Karpas-422 (cell line): Measurements from ENCODE around the gene TTC24. TPM values are rescaled to one million over a fixed set of nuclear protein-coding genes. Genes with fewer than 3 reads are reported as not detected.
"Not testable (repeated sequence)": the region's sequence is repeated elsewhere in the genome, so short reads cannot be mapped to it uniquely, and the experiment has no call there.

Experiments used
- DNase-seq: peaks from one replicate; pipeline ENCODE4 v3.0.0-alpha.2; 2015
- H2AFZ ChIP-seq: fragments of 200-600 bp; sonication (generic); 2 replicates; pipeline ENCODE4 v1.6.1; 2014; ENCODE audit warnings: antibody characterized with exemption, low read length, mixed read lengths
- H3K27ac ChIP-seq: fragments of 200-600 bp; sonication (generic); 2 replicates; pipeline ENCODE4 v1.5.1; 2014; ENCODE audit warnings: mild to moderate bottlenecking, low read length, moderate library complexity
- H3K27me3 ChIP-seq: fragments of 200-600 bp; sonication (generic); 2 replicates; pipeline ENCODE4 v1.6.1; 2014; ENCODE audit warnings: low read length, mixed read lengths
- H3K36me3 ChIP-seq: fragments of 200-600 bp; sonication (generic); 2 replicates; pipeline ENCODE4 v1.6.1; 2014; ENCODE audit warnings: low read length, mixed read lengths; ENCODE audit not compliant: insufficient read depth
- H3K4me1 ChIP-seq: fragments of 200-600 bp; sonication (generic); 2 replicates; pipeline ENCODE4 v1.6.1; 2014; ENCODE audit warnings: mild to moderate bottlenecking, low read length, mixed read lengths
- H3K4me2 ChIP-seq: fragments of 200-600 bp; sonication (generic); 2 replicates; pipeline ENCODE4 v1.6.1; 2014; ENCODE audit warnings: low read length, low read depth, mild to moderate bottlenecking; ENCODE audit not compliant: poor library complexity, severe bottlenecking
- H3K4me3 ChIP-seq: fragments of 200-600 bp; sonication (generic); 2 replicates; pipeline ENCODE4 v1.5.1; 2014; ENCODE audit warnings: mild to moderate bottlenecking, antibody characterized with exemption, low read length, mixed read lengths
- H3K79me2 ChIP-seq: fragments of 200-600 bp; sonication (generic); 2 replicates; pipeline ENCODE4 v1.6.1; 2014; ENCODE audit warnings: mild to moderate bottlenecking, low read length, mixed read lengths
- H3K9ac ChIP-seq: fragments of 200-600 bp; sonication (generic); 2 replicates; pipeline ENCODE4 v1.6.0; 2014; ENCODE audit warnings: low read length
- H3K9me2 ChIP-seq: fragments of 200-600 bp; sonication (generic), shearing (Covaris generic); replicated peaks from 2 replicates; pipeline ENCODE4 v1.6.0; 2014; ENCODE audit warnings: mild to moderate bottlenecking, low read length, moderate library complexity; ENCODE audit not compliant: insufficient read depth
- H3K9me3 ChIP-seq: fragments of 300-700, 200-600 bp; sonication (generic); 2 replicates; pipeline ENCODE4 v1.6.1; 2014; ENCODE audit warnings: low read length, mixed read lengths
- H4K20me1 ChIP-seq: fragments of 200-600 bp; sonication (generic); 2 replicates; pipeline ENCODE4 v1.6.1; 2014; ENCODE audit warnings: mild to moderate bottlenecking, antibody characterized with exemption, low read length, low read depth; ENCODE audit not compliant: insufficient read depth
- total RNA-seq: library from RNA; depleted of rRNA; stranded (reverse); fragments of >200 nt; shearing (Covaris generic); gene quantifications from 2 replicates; pipeline ENCODE4 v1.2.3, GENCODE V29; 2014; ENCODE audit warnings: low replicate concordance

The TTC24 gene
- total RNA-seq, 1 experiment from 2014 or later = 2.9 TPM

GRCh38 chr1:156624814-156625435 is 45.4 kb downstream of the TTC24 start:
- H3K27me3 ChIP-seq = no peaks in the 10 kb centered on the region
- no peak overlapping the region for H2AFZ ChIP-seq
- H3K9ac ChIP-seq = no peak overlapping the region
- no peaks in the 10 kb centered on the region for H3K79me2 ChIP-seq
- no peaks in the 10 kb centered on the region for H3K9me3 ChIP-seq
- H3K36me3 ChIP-seq = no peaks in the 10 kb centered on the region
- peaks cover 4% of the 10 kb centered on the region for H3K4me1 ChIP-seq
- no peaks in the 10 kb centered on the region for H4K20me1 ChIP-seq
- no peak for DNase-seq
- H3K4me2 ChIP-seq = no peak overlapping the region
- H3K27ac ChIP-seq = no peak overlapping the region
- no peak overlapping the region for H3K4me3 ChIP-seq
- H3K9me2 ChIP-seq = no peaks in the 10 kb centered on the region

- H3K36me3 ChIP-seq = no peaks in the 10 kb centered on the region
- H3K27ac ChIP-seq = no peak overlapping the region
- no peak overlapping the region for H3K4me3 ChIP-seq
- DNase-seq = peak; percentile 80
- no peak overlapping the region for H3K9ac ChIP-seq
- H4K20me1 ChIP-seq = no peaks in the 10 kb centered on the region
- no peak overlapping the region for H2AFZ ChIP-seq
- H3K4me1 ChIP-seq = no peaks in the 10 kb centered on the region
- no peaks in the 10 kb centered on the region for H3K9me3 ChIP-seq
- no peaks in the 10 kb centered on the region for H3K27me3 ChIP-seq
- no peaks in the 10 kb centered on the region for H3K9me2 ChIP-seq
- H3K79me2 ChIP-seq = no peaks in the 10 kb centered on the region
- H3K4me2 ChIP-seq = no peak overlapping the region
These were observed 46.0 kb downstream of the TTC24 start for GRCh38 chr1:156625436-156626078.

GRCh38 chr1:156626079-156626438 is 46.5 kb downstream of the TTC24 start:
- DNase-seq = no peak
- H3K27ac ChIP-seq = no peak overlapping the region
- H3K9me3 ChIP-seq = no peaks in the 10 kb centered on the region
- H3K9me2 ChIP-seq = no peaks in the 10 kb centered on the region
- H2AFZ ChIP-seq = no peak overlapping the region
- H3K9ac ChIP-seq = no peak overlapping the region
- no peaks in the 10 kb centered on the region for H3K27me3 ChIP-seq
- H3K4me1 ChIP-seq = no peaks in the 10 kb centered on the region
- no peaks in the 10 kb centered on the region for H4K20me1 ChIP-seq
- no peak overlapping the region for H3K4me3 ChIP-seq
- H3K79me2 ChIP-seq = no peaks in the 10 kb centered on the region
- no peaks in the 10 kb centered on the region for H3K36me3 ChIP-seq
- H3K4me2 ChIP-seq = no peak overlapping the region

- Histone ChIP-seq H3K36me3 (no peaks in the 10 kb centered on the region), H3K79me2 (no peaks in the 10 kb centered on the region), H3K27ac (no peak overlapping the region), H3K27me3 (no peaks in the 10 kb centered on the region), H3K4me2 (no peak overlapping the region), H3K4me1 (no peaks in the 10 kb centered on the region), H3K4me3 (no peak overlapping the region), H3K9ac (no peak overlapping the region), H3K9me3 (no peaks in the 10 kb centered on the region), H3K9me2 (no peaks in the 10 kb centered on the region), H4K20me1 (no peaks in the 10 kb centered on the region), H2AFZ (no peak overlapping the region)
- DNase-seq = no peak
These were observed 47.9 kb downstream of the TTC24 start for GRCh38 chr1:156627313-156627880.

- no peaks in the 10 kb centered on the region for H3K9me3 ChIP-seq
- no peaks in the 10 kb centered on the region for H3K36me3 ChIP-seq
- no peaks in the 10 kb centered on the region for H3K79me2 ChIP-seq
- no peak overlapping the region for H3K4me3 ChIP-seq
- H2AFZ ChIP-seq = no peak overlapping the region
- no peak overlapping the region for H3K4me2 ChIP-seq
- no peaks in the 10 kb centered on the region for H3K9me2 ChIP-seq
- no peaks in the 10 kb centered on the region for H4K20me1 ChIP-seq
- H3K27me3 ChIP-seq = no peaks in the 10 kb centered on the region
- no peak overlapping the region for H3K27ac ChIP-seq
- DNase-seq = no peak
- no peak overlapping the region for H3K9ac ChIP-seq
- no peaks in the 10 kb centered on the region for H3K4me1 ChIP-seq
These were observed 50.4 kb downstream of the TTC24 start for GRCh38 chr1:156629823-156630449.

GRCh38 chr1:156631152-156631551 is 51.6 kb downstream of the TTC24 start:
- H3K4me1 ChIP-seq, H3K27ac ChIP-seq, H3K9ac ChIP-seq, H4K20me1 ChIP-seq, DNase-seq, H3K36me3 ChIP-seq, H3K4me2 ChIP-seq, H3K27me3 ChIP-seq, H3K79me2 ChIP-seq, H3K4me3 ChIP-seq, H2AFZ ChIP-seq, H3K9me3 ChIP-seq, H3K9me2 ChIP-seq: not testable (repeated sequence)

GRCh38 chr1:156632355-156632754 is 52.8 kb downstream of the TTC24 start:
- no peak overlapping the region for H3K27ac ChIP-seq
- no peak for DNase-seq
- no peak overlapping the region for H2AFZ ChIP-seq
- no peaks in the 10 kb centered on the region for H3K79me2 ChIP-seq
- H3K4me1 ChIP-seq = no peaks in the 10 kb centered on the region
- H3K9me3 ChIP-seq = no peaks in the 10 kb centered on the region
- no peak overlapping the region for H3K4me2 ChIP-seq
- H3K27me3 ChIP-seq = no peaks in the 10 kb centered on the region
- H3K4me3 ChIP-seq = no peak overlapping the region
- no peaks in the 10 kb centered on the region for H4K20me1 ChIP-seq
- H3K36me3 ChIP-seq = no peaks in the 10 kb centered on the region
- H3K9ac ChIP-seq = no peak overlapping the region
- no peaks in the 10 kb centered on the region for H3K9me2 ChIP-seq
